GM12892 (cell line): Measurements from ENCODE around the gene TMEM260. TPM values are rescaled to one million over a fixed set of nuclear protein-coding genes. Genes with fewer than 3 reads are reported as not detected.

Experiments used
- DNase-seq: peaks from one replicate; pipeline ENCODE4 v3.0.0; 2011; ENCODE audit not compliant: insufficient read length
- FAIRE-seq: peaks from 2 replicates; lab custom pipeline; 2011; peaks lifted over from hg19 to GRCh38; lab: Jason Lieb, UNC
- POLR2A ChIP-seq: IDR thresholded peaks from 2 replicates; pipeline ENCODE4 v1.6.1; 2011; ENCODE audit warnings: low read depth, low read length, control low read depth
- POLR2AphosphoS5 ChIP-seq: IDR thresholded peaks from 2 replicates; pipeline ENCODE4 v1.6.1; 2011; ENCODE audit warnings: low read depth, low read length, control low read depth
- TAF1 ChIP-seq: IDR thresholded peaks from 2 replicates; pipeline ENCODE4 v1.6.1; 2011; ENCODE audit warnings: low read depth, mild to moderate bottlenecking, control low read depth, low read length, borderline replicate concordance
- polyA plus RNA-seq: library from polyadenylated mRNA; unstranded; fragments of >200 nt; gene quantifications from one replicate; pipeline ENCODE4 v1.2.1, GENCODE V29; 2012; ENCODE audit warnings: missing spikeins, inconsistent platforms; ENCODE audit not compliant: missing spikeins

Gene TMEM260
- 7.8 TPM for polyA plus RNA-seq

GRCh38 chr14:56579345-56580220 is at the start of gene TMEM260:
Gene TMEM260, plus strand, starts transcription at chr14:56579798. Its CDS starts 117 bp downstream, at chr14:56579915.
- FAIRE-seq (peak; percentile 95), DNase-seq (peak; percentile 61)
- TF ChIP-seq POLR2A, result peak; percentile 98
- peak; percentile 98 for TF ChIP-seq POLR2AphosphoS5
- TF ChIP-seq TAF1, result peak; percentile 94

GRCh38 chr14:56532546-56532945 is 47.1 kb upstream of the TMEM260 start:
- FAIRE-seq (no peak), DNase-seq (no peak)
- no peak for TF ChIP-seq POLR2A
- TF ChIP-seq POLR2AphosphoS5, result no peak
- TF ChIP-seq TAF1, result no peak

GRCh38 chr14:56534656-56535055 is 44.9 kb upstream of the TMEM260 start:
- TF ChIP-seq TAF1, result no peak
- no peak for TF ChIP-seq POLR2A
- TF ChIP-seq POLR2AphosphoS5, result no peak
- FAIRE-seq, result no peak
- DNase-seq, result no peak

GRCh38 chr14:56539862-56540261 is 39.7 kb upstream of the TMEM260 start:
- TF ChIP-seq TAF1 (no peak), POLR2AphosphoS5 (no peak), POLR2A (no peak)
- no peak for DNase-seq
- FAIRE-seq, result no peak

GRCh38 chr14:56543436-56543835 is 36.2 kb upstream of the TMEM260 start:
- DNase-seq (no peak), FAIRE-seq (no peak)
- no peak for TF ChIP-seq POLR2AphosphoS5
- TF ChIP-seq TAF1, result no peak
- no peak for TF ChIP-seq POLR2A

- FAIRE-seq (no peak), DNase-seq (no peak)
- TF ChIP-seq TAF1 (no peak), POLR2AphosphoS5 (no peak), POLR2A (no peak)
These were observed 29.9 kb upstream of the TMEM260 start for GRCh38 chr14:56549721-56550120.

GRCh38 chr14:56552615-56553014 is 27.0 kb upstream of the TMEM260 start:
- FAIRE-seq, result no peak
- DNase-seq, result no peak
- TF ChIP-seq POLR2A, result no peak
- TF ChIP-seq POLR2AphosphoS5, result no peak

- DNase-seq (no peak), FAIRE-seq (no peak)
- TF ChIP-seq POLR2A (no peak), TAF1 (no peak), POLR2AphosphoS5 (no peak)
These were observed 25.3 kb upstream of the TMEM260 start for GRCh38 chr14:56554301-56554700.

- peak; percentile 54 for FAIRE-seq
These were observed 23.6 kb upstream of the TMEM260 start for GRCh38 chr14:56555921-56556570.

GRCh38 chr14:56559182-56559581 is 20.4 kb upstream of the TMEM260 start:
- DNase-seq (no peak), FAIRE-seq (no peak)
- TF ChIP-seq POLR2AphosphoS5, result no peak
- no peak for TF ChIP-seq POLR2A
- no peak for TF ChIP-seq TAF1

More at GRCh38 chr14:56555921-56556570, 23.6 kb upstream of the TMEM260 start:
- TF ChIP-seq POLR2A, result no peak
- TF ChIP-seq TAF1, result no peak
- no peak for TF ChIP-seq POLR2AphosphoS5
- DNase-seq, result no peak

GRCh38 chr14:56561606-56562005 is 18.0 kb upstream of the TMEM260 start:
- TF ChIP-seq POLR2AphosphoS5 (no peak), POLR2A (no peak), TAF1 (no peak)
- FAIRE-seq, result no peak
- DNase-seq, result no peak

- DNase-seq (no peak), FAIRE-seq (no peak)
- TF ChIP-seq POLR2AphosphoS5 (no peak), POLR2A (no peak), TAF1 (no peak)
These were observed 16.7 kb upstream of the TMEM260 start for GRCh38 chr14:56562883-56563282.
